Measurements from ENCODE around the gene CUL2.
"Not testable (repeated sequence)": the region's sequence is repeated elsewhere in the genome, so short reads cannot be mapped to it uniquely, and the experiment has no call there.

The CUL2 gene

DNA sequence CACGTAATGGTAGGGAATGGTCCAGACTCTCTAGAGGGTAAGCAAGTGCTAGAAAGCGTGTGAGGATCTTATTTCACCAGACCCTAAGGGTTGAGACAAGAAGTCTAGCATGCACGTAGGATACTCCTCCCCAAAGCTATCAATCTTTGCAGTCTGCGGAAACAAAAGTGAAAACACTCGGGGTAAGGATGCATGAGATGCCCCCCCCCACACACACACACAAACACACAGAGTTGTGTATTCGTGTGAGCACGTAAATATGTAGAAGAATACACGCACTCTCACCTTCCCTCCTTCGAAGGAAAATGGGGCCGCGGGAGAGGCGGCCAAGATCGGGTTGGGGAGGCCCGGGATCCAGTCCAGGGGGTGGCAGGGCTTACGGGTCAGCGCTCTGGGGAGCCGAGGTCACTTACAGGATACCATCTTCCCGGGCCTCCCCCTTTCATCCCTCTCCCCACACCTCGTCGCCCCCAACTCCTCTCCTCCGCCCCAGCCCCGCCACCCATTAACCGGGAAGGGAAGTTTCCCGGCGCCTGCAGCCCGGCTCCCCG, 455 bp downstream of the CUL2 start:
- FAIRE-seq (no peak), DNase-seq (ENCODE audit: insufficient read length, low spot score) (peak; percentile 39)
- TF ChIP-seq SPI1 (IDR thresholded peaks at IDR 0.05; ENCODE audit: low read depth, low read length) (no peak), TAF1 (IDR thresholded peaks at IDR 0.05; ENCODE audit: low read depth, low read length) (no peak), POLR2A (IDR thresholded peaks at IDR 0.05; ENCODE audit: low read depth, low read length) (no peak), PAX5 (IDR thresholded peaks at IDR 0.05; ENCODE audit: insufficient read depth, low read length, severe bottlenecking) (no peak), POLR2AphosphoS5 (IDR thresholded peaks at IDR 0.05; ENCODE audit: low read depth, low read length) (no peak), POU2F2 (IDR thresholded peaks at IDR 0.05; ENCODE audit: low read depth, low read length) (no peak)

DNA sequence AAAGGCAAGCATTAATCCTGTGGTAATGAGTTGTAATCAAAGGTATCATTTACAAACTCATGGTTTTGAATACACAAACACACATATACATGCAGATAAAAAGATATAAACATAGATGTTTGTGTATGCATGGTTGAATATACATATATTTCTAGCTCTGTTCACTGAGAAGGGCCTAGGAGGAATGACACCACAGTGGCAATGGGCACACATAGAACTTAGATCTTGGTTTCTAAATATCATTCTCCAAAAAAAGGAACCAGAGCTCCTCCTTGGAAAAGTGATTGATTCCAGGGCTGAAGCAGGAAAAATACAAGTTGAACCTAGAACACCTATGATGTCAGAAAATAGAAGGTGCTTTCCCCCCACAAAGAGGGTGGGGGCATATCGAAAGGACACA, 6.9 kb downstream of the CUL2 start:
- TF ChIP-seq TAF1 (IDR thresholded peaks at IDR 0.05; ENCODE audit: low read depth, low read length) (no peak), PAX5 (IDR thresholded peaks at IDR 0.05; ENCODE audit: insufficient read depth, low read length, severe bottlenecking) (no peak), POLR2AphosphoS5 (IDR thresholded peaks at IDR 0.05; ENCODE audit: low read depth, low read length) (no peak), POLR2A (IDR thresholded peaks at IDR 0.05; ENCODE audit: low read depth, low read length) (no peak), SPI1 (IDR thresholded peaks at IDR 0.05; ENCODE audit: low read depth, low read length) (no peak), POU2F2 (IDR thresholded peaks at IDR 0.05; ENCODE audit: low read depth, low read length) (no peak)
- no peak for FAIRE-seq
- no peak for DNase-seq (ENCODE audit: insufficient read length, low spot score)

DNA sequence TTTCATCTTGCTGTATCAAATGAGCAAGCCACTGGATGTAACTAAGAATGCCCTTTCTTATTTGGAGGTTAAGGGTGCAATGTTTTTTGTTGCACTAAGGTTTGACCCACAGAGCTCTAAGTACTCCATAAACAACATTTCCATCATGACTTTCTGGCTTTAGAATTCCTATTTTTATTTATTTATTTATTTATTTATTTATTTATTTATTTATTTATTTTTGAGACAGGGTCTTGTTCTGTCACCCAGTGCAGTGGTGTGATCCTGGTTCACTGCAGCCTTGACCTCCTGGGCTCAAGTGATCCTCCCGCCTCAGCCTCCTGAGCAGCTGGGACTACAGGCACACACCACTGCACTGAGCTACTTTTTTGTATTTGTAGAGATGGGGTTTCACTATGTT, 9.9 kb downstream of the CUL2 start:
- DNase-seq (ENCODE audit: insufficient read length, low spot score); FAIRE-seq: not testable (repeated sequence)

DNA sequence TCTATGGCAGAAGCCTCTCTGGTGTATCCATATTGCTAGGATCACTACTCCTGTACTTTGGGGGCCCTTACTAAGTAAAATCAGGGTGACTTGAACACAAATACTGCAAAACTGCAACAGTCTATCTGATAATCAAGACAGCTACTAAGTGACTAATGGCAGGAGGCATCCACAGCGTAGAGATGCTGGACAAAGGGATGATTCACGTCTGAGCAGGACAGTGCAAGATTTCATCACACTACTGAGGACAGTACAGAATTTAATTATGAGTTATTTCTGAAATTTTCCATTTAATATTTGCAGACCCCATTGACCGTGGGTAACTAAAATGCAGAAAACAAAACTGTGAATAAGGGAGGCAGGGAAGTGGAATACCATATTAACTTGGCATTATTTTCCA, 10.4 kb downstream of the CUL2 start:
- no peak for FAIRE-seq
- no peak for DNase-seq (ENCODE audit: insufficient read length, low spot score)

DNA sequence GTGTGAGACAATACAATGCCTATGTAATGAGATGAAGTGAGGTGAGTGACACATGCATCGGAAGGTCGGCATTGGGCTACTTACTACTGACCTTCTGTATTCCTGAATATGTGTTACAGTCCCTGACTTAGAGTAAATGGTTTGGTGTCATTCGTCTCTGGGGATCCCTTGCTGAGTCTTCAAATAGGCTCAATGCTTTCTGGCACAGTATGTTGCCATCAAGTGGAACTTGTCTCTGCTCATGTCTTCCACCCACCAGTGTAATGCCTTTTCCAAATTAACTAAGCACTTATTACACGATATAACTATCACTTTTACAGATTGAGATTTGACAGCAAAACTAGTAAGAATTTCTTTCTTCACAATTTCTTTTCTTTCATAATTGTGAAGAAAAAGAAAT, 10.9 kb downstream of the CUL2 start:
- no peak for TF ChIP-seq TAF1 (IDR thresholded peaks at IDR 0.05; ENCODE audit: low read depth, low read length)
- TF ChIP-seq POLR2A (IDR thresholded peaks at IDR 0.05; ENCODE audit: low read depth, low read length), result no peak
- no peak for TF ChIP-seq POU2F2 (IDR thresholded peaks at IDR 0.05; ENCODE audit: low read depth, low read length)
- no peak for TF ChIP-seq SPI1 (IDR thresholded peaks at IDR 0.05; ENCODE audit: low read depth, low read length)
- no peak for TF ChIP-seq POLR2AphosphoS5 (IDR thresholded peaks at IDR 0.05; ENCODE audit: low read depth, low read length)
- FAIRE-seq, result no peak
- DNase-seq (ENCODE audit: insufficient read length, low spot score), result no peak

More for the DNA sequence above, 10.4 kb downstream of the CUL2 start:
- TF ChIP-seq TAF1 (IDR thresholded peaks at IDR 0.05; ENCODE audit: low read depth, low read length), result no peak

DNA sequence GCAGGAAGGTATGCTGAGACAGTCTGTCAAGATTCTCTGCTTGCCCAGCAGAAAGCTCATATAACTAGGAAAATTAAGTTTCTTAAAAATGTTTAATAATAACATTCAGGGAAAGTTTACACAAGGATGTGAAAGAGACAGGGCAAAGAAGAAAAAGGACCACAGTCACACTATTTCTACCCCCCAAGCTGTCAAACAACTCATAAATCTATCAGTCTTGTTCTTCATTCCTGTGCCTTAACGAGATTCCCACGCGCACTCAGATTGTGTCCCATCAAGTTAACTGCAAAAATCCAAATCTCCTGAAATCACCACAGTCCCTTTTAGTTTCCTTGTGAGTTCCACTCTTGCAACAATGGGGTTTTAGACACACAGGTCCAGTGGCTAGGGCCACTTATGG, 14.9 kb downstream of the CUL2 start:
- DNase-seq (ENCODE audit: insufficient read length, low spot score) (no peak), FAIRE-seq (no peak)
- TF ChIP-seq POLR2A (IDR thresholded peaks at IDR 0.05; ENCODE audit: low read depth, low read length) (no peak), POU2F2 (IDR thresholded peaks at IDR 0.05; ENCODE audit: low read depth, low read length) (no peak), SPI1 (IDR thresholded peaks at IDR 0.05; ENCODE audit: low read depth, low read length) (no peak), POLR2AphosphoS5 (IDR thresholded peaks at IDR 0.05; ENCODE audit: low read depth, low read length) (no peak), PAX5 (IDR thresholded peaks at IDR 0.05; ENCODE audit: insufficient read depth, low read length, severe bottlenecking) (no peak), TAF1 (IDR thresholded peaks at IDR 0.05; ENCODE audit: low read depth, low read length) (no peak)

DNA sequence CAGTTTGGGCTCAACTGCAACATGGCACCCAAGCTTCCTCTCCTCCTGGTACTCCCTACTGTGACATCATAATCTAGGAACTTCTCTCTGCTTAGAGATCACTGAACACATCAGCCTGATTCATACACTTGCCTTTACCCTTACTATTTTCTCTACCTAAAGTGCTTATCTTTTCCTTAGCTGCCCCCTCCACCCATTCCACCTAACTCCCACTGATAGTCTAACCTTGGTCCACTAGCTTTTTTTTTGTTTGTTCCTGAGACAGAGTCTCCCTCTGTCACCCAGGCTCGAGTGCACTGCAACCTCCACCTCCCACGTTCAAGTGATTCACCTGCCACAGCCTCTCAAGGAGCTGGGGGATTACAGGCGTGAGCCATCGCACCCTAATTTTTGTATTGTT, 15.9 kb downstream of the CUL2 start:
- no peak for TF ChIP-seq TAF1 (IDR thresholded peaks at IDR 0.05; ENCODE audit: low read depth, low read length)
- no peak for TF ChIP-seq POLR2AphosphoS5 (IDR thresholded peaks at IDR 0.05; ENCODE audit: low read depth, low read length)
- no peak for TF ChIP-seq POU2F2 (IDR thresholded peaks at IDR 0.05; ENCODE audit: low read depth, low read length)
- no peak for TF ChIP-seq SPI1 (IDR thresholded peaks at IDR 0.05; ENCODE audit: low read depth, low read length)
- no peak for TF ChIP-seq POLR2A (IDR thresholded peaks at IDR 0.05; ENCODE audit: low read depth, low read length)
- TF ChIP-seq PAX5 (IDR thresholded peaks at IDR 0.05; ENCODE audit: insufficient read depth, low read length, severe bottlenecking), result no peak
- FAIRE-seq, result no peak
- no peak for DNase-seq (ENCODE audit: insufficient read length, low spot score)

DNA sequence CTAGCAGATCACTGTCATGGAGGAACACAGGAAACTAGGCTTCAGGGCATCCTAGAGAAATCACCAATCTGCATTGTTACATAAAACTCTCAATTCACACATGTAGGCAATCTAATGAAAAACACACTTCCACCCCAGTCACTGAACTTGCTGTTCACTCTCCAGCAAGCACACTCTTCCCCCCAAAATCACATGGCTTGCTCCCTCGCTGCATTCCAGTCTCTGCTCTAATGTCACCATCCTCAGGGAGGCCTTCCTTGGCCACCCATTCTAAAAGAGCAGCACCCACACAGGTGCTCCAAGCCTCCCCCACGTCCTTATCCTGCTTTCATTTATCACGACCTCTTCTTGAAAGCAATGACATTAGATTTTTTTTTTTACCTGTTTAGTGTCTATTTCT, 19.6 kb downstream of the CUL2 start:
- DNase-seq (ENCODE audit: insufficient read length, low spot score) (no peak), FAIRE-seq (no peak)
- TF ChIP-seq TAF1 (IDR thresholded peaks at IDR 0.05; ENCODE audit: low read depth, low read length) (no peak), PAX5 (IDR thresholded peaks at IDR 0.05; ENCODE audit: insufficient read depth, low read length, severe bottlenecking) (no peak), POU2F2 (IDR thresholded peaks at IDR 0.05; ENCODE audit: low read depth, low read length) (no peak), SPI1 (IDR thresholded peaks at IDR 0.05; ENCODE audit: low read depth, low read length) (no peak), POLR2A (IDR thresholded peaks at IDR 0.05; ENCODE audit: low read depth, low read length) (no peak), POLR2AphosphoS5 (IDR thresholded peaks at IDR 0.05; ENCODE audit: low read depth, low read length) (no peak)

DNA sequence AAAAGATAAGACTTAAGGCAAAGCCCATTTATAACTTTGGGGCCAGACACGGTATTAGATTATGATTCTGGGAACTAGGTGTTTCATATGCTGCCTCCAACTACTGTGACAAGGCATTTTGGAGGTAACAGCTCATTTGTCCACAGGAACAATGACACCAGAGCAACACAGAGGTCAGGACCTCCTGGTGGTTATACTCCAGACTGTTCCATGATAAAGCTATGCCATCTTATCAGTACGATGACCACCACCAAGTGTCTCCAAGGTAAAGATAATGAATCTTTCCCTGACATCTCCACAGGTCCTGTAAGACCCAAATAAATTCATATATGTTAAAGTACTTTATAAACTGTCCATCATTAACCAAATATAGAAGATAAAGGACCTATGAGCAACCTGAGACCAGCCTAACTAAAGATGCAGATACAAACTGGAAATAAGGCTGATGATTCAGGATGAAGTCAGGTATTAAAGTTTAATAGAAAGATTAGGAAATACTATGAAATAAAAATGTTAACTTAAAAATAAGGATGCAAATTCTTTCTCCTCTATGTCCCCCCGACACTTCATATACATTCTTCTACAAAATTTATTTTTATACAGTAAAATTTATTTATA, 26.2 kb downstream of the CUL2 start:
- DNase-seq (ENCODE audit: insufficient read length, low spot score) (no peak), FAIRE-seq (peak; percentile 63)
- no peak for TF ChIP-seq POLR2AphosphoS5 (IDR thresholded peaks at IDR 0.05; ENCODE audit: low read depth, low read length)
- no peak for TF ChIP-seq PAX5 (IDR thresholded peaks at IDR 0.05; ENCODE audit: insufficient read depth, low read length, severe bottlenecking)
- no peak for TF ChIP-seq TAF1 (IDR thresholded peaks at IDR 0.05; ENCODE audit: low read depth, low read length)
- TF ChIP-seq SPI1 (IDR thresholded peaks at IDR 0.05; ENCODE audit: low read depth, low read length), result no peak
- TF ChIP-seq POLR2A (IDR thresholded peaks at IDR 0.05; ENCODE audit: low read depth, low read length), result no peak
- TF ChIP-seq POU2F2 (IDR thresholded peaks at IDR 0.05; ENCODE audit: low read depth, low read length), result no peak

DNA sequence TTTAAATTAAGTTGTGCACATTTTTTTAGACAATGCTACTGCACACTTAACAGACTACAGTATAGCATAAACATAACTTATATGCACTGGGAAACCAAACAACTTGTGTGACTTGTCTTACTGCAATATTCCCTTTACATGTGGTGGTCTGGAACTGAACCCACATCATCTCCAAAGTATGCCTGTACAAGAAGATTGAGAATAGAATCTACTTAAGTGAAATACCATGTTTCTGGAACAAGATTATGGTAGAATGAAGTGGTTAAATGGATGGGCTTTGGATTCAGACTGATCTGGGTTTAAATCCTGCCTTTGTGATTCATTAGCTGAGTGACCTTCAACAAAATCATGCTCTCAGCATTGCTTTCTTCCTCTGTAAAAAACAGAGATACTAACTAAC, 30.7 kb downstream of the CUL2 start:
- DNase-seq (ENCODE audit: insufficient read length, low spot score) (no peak), FAIRE-seq (peak; percentile 16)
- TF ChIP-seq SPI1 (IDR thresholded peaks at IDR 0.05; ENCODE audit: low read depth, low read length), result no peak
- TF ChIP-seq TAF1 (IDR thresholded peaks at IDR 0.05; ENCODE audit: low read depth, low read length), result no peak
- no peak for TF ChIP-seq PAX5 (IDR thresholded peaks at IDR 0.05; ENCODE audit: insufficient read depth, low read length, severe bottlenecking)
- TF ChIP-seq POLR2A (IDR thresholded peaks at IDR 0.05; ENCODE audit: low read depth, low read length), result no peak
- no peak for TF ChIP-seq POU2F2 (IDR thresholded peaks at IDR 0.05; ENCODE audit: low read depth, low read length)
- no peak for TF ChIP-seq POLR2AphosphoS5 (IDR thresholded peaks at IDR 0.05; ENCODE audit: low read depth, low read length)

Data from GM12891 (cell line).